GM19238 (cell line): Measurements from ENCODE around the gene PTGIS.

ENCODE experiments used
- DNase-seq: peaks from one replicate; pipeline ENCODE4 v3.0.0; 2011; ENCODE audit warnings: low spot score; ENCODE audit not compliant: insufficient read length

Gene PTGIS

GRCh38 chr20:49501917-49502316 is 66.0 kb downstream of the PTGIS start:
- no peak for DNase-seq

DNA sequence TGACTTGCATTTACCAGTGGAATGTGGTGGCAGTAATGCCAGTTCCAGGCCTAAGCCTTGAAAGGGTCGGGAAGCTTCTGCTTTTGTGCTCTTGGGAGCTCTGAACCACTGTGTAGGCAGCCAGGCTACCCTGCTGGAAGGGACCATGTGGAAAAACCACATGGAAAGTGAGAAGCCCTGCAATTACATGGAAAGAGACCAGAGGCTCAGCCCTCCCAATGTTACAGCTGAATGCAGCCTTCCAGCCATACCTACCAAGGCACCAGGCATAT is 70.6 kb downstream of the PTGIS start:
- DNase-seq: no peak

DNA sequence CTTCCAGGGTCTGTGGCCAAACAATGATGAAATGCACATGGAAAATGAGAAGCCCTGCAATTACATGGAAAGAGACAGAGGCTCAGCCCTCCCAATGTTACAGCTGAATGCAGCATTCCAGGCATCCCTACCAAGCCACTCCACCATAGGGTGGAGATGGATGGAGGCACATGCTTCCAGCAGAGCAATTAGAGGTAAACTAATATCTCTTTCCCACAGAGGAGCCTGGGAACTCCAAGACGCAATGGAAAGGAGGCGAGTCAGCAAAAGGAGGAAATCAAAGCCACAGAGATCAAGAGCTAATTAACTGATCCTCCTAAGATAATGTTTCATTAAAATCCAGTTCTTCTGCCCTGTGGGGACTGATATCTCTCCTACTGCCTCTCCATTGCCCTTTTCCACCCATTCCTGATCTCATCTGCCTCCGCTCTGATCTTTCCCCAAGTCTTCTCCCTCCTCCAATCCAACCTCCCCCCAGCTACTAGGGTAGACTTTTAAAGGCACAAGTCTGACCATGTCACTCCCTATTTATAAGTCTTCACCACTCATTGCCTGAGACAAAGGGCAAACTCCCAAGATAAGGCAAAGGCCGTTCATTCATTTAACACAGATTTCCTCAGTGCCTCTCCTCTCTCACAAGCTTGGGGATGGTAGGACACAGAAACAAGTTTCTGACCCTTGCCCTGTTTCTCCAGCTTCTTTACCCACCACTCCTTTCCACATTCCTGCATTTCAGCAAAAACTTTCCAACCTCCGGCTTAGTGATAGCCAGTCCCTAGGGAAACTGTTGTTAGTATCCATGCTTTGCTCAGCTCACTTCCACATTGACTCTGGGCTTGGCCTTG is 71.2 kb downstream of the PTGIS start:
- no peak for DNase-seq

DNA sequence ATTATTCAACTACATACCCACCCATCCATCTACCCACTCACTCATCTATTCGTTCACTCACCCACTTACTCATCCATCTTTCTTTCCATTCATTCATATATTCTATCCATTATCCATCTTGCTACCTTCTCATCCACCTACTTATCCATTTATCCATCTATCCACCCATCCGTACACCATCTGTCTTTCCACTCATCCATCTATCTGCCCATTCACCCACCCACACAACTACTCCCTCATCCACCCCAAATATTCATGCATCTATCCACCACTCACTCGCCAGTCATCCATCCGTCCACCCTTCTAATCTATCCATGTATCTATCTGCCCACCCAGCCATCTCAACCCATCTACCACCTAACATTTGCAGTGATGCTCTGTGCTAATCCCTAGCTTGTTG is 71.9 kb downstream of the PTGIS start:
- DNase-seq: no peak

GRCh38 chr20:49490689-49491088 is 77.2 kb downstream of the PTGIS start:
- DNase-seq: no peak

DNA sequence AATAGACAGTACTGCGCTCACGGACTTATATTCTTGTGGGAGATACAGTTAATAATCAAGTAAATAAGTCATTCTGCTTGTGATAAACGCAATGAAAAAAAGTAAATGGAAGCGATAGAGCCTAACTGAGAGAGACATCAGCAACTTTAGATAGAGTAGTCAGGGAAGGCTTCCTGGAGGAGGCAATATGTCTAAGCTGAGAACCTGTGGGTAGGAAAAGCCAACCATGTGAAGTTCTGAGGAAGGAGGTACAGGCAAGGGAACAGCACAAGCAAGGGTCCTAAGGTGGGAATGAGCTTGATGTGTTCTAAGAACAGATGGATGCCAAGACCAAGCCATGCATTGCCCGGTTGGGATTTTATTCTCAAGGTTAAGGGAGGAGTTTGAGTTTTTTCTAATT is 78.2 kb downstream of the PTGIS start:
- no peak for DNase-seq

DNA sequence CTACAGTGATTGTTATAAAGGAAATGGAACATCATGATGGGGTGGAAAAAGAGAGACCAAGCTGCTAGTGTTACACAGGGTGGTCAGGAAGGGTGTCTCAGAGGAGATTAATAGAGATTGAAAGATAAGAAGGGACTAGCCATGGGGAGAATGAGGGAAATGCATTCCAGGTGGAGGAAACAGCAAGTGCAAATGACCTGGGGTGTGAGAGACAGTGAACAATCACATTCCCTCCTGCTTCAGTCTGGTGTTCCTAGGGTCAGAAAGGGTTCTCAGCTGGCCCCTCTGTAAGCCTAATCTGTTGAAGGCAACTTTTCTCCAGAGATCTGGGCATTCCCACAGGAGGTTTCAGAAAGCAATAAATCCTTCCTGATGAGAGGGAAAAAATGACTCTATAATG is 81.9 kb downstream of the PTGIS start:
- DNase-seq: no peak

DNA sequence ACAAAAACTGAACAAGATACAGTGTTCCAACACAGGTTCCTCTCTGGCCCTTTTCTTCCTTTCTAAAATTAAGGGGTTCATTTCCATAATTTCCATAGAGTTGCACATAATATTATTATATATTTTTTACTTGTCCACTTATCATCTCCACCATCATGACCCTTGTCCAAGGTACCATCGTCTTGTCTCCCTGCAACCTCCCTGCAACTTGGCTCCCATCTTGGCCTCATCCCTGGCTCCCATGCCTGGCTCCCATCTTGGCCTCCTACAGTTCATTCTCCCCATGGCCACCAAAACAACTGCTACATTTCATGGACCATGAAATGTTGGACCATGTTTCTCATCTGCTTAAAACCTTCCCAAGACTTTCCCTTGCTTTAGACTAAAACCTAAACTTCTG is 82.4 kb downstream of the PTGIS start:
- no peak for DNase-seq

GRCh38 chr20:49484180-49485140 is 83.5 kb downstream of the PTGIS start:
- DNase-seq: peak; percentile 60

GRCh38 chr20:49483696-49484123 is 84.2 kb downstream of the PTGIS start:
- DNase-seq: no peak

- no peak for DNase-seq
Observed at GRCh38 chr20:49483018-49483695, 84.8 kb downstream of the PTGIS start.

GRCh38 chr20:49482621-49483017 is 85.3 kb downstream of the PTGIS start, which contains the start of gene KCNB1:
Gene KCNB1 (minus strand): TSS chr20:49482668. CDS start chr20:49482480, 188 bp downstream.
- DNase-seq: peak; percentile 37

DNA sequence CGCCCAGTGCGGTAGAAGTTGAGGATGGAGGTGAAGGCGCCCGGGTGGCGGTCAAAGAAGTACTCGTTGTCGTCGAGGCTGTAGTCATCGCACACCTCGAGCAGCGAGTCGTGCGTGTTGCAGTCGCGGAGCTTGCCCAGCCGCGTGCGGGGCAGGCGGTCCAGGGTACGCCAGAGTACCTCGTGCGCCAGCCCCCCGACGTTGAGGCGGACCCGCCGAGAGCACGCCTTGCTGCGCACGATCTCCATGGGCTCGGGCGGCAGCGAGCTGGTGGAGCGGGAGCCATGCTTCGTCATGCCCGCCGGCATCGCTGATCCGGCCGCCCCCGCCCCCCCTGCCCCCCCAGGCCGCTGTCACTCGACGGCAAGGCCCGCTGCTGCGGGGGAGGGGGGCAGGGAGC is 85.8 kb downstream of the PTGIS start:
- DNase-seq: no peak

DNA sequence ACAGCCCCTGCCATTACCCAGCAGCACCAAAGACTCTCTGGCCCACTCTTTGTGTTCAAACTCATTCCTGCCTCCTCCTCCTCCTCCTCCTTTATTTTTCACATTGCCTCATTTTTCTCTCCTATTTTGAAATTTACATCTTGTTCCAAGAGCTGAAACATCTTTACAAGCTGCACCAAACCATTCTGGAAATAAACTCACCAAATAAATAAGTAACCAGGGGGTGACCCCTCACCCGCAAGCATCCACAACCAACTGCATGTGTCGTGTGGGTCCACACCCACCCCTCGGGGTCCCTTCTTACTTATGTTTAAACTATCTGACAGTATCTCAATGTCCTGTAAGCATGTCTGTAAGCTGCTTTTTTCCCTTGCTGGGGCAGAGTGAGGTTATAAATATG is 86.8 kb downstream of the PTGIS start:
- no peak for DNase-seq

DNA sequence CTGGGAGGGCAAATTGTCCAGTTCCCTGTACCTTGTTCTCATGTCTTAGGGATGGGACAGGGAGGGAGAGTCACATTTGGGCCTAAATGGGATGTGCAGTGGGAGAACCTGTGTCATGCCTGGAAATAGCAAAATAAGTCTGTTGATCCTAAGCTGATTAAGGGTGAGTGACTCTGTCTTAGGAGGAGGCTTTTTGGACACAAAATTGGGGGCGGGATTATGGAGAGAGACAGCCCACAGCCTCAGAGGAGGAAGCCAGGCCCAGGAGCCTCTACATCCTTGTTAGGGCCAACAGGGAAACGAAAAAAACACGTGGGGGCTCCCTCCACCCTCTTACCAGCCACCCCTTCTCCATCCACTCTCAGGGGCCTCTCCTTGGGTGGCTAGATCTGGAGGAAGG is 87.7 kb downstream of the PTGIS start:
- DNase-seq: no peak

- DNase-seq: no peak
Observed at GRCh38 chr20:49479785-49480184, 88.2 kb downstream of the PTGIS start.

GRCh38 chr20:49478754-49479689 is 88.9 kb downstream of the PTGIS start:
- no peak for DNase-seq

DNA sequence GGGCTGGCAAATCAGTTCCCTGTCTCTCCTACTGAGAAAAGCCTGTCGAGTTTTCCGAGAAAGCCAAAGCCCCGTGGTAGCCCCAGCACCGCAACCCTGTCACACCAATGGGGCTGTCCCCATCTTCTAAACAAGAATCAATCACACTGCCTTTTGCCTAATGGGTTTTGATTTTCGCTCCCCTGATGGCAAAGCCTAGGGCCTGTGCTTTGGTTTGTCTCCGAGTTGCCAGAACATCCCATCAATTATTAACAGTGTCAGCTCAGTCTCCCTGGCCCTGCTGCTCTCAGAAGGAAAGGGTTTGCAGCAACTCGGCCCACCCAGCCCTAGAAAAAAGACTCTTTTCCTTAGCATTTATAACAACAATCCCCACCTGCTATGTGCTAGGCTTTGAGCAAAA is 89.7 kb downstream of the PTGIS start:
- no peak for DNase-seq

GRCh38 chr20:49477200-49477599 is 90.7 kb downstream of the PTGIS start:
- no peak for DNase-seq

DNA sequence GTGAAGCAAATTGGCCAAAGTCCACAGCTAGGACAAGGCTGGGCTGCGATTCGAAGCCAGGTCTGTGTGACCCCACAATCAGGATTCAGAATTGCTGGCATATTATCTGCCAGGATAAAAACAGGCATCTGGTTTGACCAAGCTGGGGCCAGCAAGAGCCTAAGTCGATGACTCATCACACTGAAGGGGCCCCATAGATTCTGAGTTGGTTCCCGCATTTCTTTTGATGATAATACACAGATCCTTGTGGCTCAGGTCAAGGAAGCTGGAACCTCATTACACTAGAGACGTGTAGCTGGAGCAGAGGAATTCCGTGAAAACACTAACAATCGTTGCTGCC is 92.0 kb downstream of the PTGIS start:
- DNase-seq: no peak
